GM18511 (cell line): ENCODE results near the gene KCNH4.

ENCODE experiments used
- ATAC-seq: cut with Tn5 transposase; IDR thresholded peaks from one replicate; pipeline ENCODE4 v1.9.1; 2021; ENCODE audit warnings: mild to moderate bottlenecking, moderate library complexity; ENCODE audit not compliant: unreplicated experiment

Gene KCNH4

GRCh38 chr17:42120161-42120769 lies 60.7 kb downstream of the KCNH4 start:
- no peak for ATAC-seq

DNA sequence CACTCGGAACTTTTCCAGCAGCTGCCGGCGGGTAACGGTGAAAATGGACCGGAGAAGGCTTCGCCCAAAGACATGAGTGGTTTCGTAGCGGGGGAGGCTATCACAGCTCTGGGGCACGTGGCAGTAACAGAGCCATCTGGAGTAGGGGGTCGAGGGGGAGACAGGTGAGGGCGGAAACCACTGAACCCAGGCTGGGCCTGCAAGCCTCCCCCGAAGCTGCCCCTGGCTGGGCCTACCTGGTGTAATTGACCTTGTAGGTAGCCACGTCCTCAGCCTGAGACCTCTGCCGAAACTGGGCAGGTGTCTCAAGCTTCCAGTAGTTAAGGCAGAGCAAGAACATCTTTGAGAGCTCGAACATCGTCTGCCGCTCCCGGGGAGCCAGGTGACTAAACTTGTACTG lies 61.6 kb downstream of the KCNH4 start:
- no peak for ATAC-seq

DNA sequence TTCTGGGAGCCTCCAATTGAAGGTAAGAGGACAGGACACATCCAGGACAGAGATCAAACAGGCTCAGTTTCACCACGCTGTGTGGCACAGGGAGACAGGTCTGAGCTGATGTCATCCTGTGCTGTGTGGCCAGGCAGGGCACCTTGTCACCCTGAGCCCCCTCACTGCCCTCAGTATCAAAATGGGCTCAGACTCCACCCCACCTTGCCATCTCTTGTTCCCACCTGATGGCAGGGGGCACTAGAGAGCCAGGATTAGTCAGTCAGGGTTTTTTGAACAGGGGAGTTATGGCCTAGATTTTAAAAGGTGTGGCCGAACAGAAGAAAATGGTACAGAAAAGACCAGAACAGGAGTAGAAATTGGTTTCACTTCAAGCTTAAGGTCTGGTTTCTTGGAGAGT lies 62.4 kb downstream of the KCNH4 start:
- ATAC-seq: no peak

- ATAC-seq: no peak
These were observed 62.8 kb downstream of the KCNH4 start for GRCh38 chr17:42118126-42118510.

GRCh38 chr17:42117397-42118125 lies 63.4 kb downstream of the KCNH4 start:
- no peak for ATAC-seq

DNA sequence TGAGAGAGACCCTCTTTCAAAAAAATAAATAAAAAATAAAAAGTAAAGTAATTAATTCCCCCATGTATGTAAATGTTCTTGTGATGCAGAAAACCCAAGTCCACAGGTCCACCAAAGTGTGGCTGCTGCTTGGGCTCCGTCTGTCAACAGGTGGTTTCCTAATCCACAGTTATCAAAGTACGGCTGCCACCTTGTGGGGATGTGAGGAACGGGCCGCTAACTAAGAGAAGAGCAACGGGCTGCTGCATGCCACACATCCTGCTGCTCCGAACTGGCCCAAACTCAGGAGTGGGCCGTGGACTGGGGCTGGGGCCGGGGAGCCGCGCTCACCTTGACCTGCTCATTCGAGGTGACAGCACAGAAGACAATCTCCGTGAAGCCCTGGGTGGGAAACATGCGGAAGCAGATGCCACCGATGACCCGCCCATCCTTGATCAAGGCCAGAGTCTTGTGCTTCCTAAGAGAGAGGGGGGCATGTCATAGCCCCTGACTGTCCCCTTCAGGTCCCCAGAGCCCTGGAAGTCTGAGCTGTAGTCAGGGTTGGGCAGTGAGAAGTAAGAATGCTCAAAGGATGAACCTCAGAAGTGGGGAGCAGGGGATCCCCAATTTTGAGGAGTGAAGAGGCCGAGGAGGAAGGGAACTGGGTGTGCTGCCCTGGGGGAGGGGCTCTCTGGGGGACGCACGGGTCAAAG lies 64.1 kb downstream of the KCNH4 start:
- ATAC-seq: no peak

DNA sequence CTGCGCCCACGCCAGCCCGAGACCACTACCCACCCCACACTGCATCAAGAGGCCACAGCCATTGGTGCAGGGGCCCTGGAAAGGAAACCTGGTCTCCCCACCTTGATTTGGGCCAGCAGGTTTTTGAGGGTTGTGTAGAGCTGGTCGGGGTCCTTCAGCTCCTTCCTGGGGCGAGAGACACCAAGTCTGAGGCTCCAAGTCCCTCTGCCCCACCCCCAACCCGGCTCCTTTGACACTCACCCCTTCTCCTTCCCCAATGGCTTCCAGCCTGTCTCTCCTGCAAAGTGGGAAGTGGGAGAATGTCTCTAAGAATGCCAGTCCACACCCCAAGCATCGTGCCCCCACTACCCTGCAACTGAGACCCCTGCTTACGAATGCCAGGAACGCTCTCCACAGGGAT lies 66.8 kb downstream of the KCNH4 start:
- ATAC-seq: no peak

DNA sequence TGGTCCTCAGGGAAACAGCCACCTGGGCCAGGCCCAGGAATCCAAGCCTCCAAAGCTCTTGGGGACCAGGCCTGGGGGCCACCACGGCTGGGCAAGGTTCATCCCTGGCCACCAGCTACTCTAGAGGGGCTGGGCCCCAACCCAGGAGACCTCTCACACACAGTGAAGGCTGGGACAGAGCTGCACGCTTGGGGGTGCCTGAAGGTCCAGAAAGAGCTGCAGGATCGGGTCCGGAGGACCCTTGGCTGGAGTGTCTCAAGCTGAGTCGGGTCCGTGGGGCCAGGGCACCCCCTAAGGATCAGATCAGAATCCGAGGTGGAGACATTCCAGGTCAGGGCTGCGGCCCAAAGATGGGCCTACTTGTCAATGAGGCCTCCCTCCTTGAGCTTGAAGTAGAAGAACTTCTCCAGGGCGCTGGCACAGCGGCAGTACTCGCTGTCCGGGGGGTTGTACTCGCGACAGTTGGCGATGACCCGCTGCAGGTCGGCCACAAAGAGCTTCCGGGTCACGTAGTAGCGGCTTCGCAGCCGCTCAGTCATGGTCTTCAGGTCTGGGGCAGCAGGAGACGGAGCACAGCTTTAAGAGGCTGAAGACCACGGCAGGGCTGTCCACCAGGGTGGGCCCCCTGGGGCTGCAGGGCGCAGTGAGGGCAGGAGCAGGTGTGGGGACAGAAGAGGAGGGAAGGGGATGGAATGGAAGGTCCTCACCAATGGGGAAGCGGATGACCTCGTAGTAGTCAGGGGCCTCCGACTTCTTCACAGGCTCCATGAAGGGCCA lies 67.5 kb downstream of the KCNH4 start:
- ATAC-seq: no peak

DNA sequence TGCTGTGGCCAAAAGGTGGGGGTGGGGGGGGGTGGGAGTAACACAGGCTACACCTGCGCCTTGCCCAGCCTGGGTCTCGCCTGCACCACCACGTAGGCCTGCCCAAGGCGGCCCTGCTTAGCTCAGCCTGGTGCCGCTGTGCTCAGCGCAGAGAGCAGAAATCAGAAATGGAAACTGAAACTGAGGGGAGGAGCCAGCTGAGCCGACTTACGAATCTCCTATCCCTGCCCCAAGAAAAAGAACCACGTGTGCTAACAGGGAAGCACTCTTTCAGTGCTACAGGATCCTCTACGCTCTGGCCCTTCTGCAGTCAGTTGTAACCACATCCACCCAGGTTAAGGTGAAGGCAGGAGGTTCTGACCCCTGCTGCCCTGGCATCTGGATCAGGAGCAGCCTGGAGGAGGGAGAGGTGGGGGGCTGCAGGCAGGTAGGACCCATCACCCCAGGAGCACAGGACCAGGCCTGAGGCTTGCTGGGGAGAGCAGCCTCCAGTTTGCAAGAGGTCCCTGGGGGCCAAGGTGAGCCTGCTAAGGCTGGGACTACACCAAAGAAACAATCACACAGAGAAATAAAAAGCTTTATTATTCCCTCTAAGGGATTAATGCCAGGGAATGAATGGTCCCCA lies 68.3 kb downstream of the KCNH4 start, which contains the start of gene DHX58:
TSS of gene DHX58 (minus strand) at position 163 of the 625 bp plus-strand sequence. CDS start 822 bp downstream, outside the sequence.
- peak; percentile 81 for ATAC-seq

- ATAC-seq: peak; percentile 17
These were observed 68.9 kb downstream of the KCNH4 start for GRCh38 chr17:42111871-42112551.

DNA sequence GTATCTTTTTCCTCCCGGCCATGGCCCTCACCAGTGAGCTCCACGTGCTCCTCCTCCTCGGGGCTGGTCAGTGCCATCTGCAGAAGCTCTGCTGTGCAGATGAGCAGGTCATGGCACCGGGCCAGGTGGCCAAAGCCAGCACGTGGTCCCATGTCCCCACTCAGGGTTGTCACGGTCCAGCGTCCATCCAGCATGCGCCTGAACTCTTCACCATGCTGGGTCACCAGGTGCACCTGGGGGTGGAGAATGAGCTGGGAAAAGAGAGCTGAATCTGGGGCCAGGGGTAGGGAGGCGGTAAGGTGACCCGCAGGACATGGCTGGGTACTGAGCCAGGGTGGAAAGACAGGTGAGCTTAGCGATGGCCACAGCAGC lies 69.7 kb downstream of the KCNH4 start:
- ATAC-seq: no peak

- ATAC-seq: no peak
These were observed 70.4 kb downstream of the KCNH4 start for GRCh38 chr17:42110301-42111264.

DNA sequence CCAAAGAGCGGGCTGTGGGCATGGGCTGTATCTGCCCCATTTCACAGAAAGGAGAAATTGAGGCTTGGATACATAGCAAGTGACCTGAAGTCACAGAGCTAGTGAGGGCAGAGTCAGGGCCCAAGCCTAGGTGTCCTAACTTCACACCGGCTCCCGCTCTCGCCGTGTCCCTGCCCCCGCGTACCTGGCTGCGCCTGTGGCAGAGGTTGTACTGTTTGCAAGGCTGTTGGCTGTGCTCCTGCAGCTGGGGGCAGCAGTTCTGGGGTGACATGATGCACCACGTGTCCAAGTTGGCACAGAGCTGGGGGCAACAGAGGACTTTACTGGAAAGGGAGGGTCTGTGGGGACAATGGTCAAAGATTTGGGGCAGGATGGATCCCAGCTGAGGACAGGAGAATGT lies 71.9 kb downstream of the KCNH4 start:
- no peak for ATAC-seq

DNA sequence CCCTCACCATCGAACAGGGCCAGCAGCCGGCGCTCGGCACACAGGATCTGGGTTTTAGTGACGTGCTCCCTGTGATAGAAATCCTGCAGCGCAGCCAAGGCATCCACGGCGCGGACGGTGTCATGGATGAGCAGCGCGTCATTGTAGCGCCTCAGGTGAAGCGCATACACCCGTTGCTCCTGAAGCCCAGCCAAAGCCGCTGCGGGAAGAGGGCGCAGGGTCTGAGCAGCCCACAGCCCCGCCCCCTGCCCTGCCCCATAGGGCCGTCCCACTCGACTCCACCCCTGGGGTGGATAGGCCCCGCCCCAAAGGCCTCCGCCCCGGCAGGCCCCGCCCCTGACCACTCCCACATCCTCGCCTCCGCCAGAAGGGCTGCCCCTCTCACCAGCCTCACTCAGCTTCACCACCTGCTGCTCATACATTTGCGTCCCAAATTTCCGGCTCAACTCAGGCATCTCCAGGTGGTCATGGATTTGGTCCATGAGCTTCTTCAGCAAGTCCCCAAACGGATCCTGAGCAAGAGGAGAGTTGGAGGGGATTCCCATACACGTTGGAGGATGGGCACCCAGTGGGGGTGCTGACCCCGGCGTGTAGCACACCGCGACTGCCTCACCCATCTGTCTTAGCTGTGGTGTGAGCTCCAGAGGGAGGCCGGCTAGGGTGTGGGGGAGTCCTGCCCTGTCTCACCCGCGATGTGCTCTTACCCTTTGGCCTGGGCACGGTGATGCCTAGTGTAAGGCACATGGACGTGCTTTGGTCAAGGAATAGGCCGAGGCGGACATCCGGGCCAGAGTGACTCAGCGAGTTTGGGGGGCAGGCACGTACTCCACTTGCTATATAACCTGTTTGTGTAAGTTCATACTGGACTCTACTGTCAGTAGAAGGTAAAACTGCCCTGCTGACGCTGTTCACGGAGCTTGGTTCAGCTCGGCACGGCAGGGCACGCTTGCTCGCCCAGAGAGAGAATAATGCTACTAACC lies 73.1 kb downstream of the KCNH4 start:
- ATAC-seq: peak; percentile 43

DNA sequence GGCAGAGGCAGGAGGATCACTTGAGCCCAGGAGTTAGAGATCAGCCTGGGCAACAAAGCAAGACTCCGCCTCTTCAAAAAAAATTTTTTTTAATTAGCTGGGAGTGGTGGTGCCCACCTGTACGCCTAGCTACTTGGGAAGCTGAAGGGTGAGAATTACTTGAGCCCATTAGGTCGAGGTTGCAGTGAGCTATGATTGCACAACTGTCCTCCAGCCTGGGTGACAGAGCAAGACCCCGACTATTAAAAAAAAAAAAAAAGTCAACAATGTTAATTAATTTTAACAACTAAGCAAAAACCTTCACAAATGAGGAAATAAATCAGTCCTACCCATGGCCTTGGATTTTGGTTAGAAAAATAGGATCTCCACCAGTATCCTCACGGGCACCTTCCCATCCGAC lies 73.8 kb downstream of the KCNH4 start:
- no peak for ATAC-seq
